ENCODE results near the gene APOE. TPM values are rescaled to one million over a fixed set of nuclear protein-coding genes. Genes with fewer than 3 reads are reported as not detected.

Gene APOE
- total and polyA plus RNA-seq, 2 of the 13 experiments (the other 11 are each of a cell fraction or from before 2014, with no cell fraction given), result 1,328 to 1,470 TPM

GRCh38 chr19:44890366-44891015 lies 15.1 kb upstream of the APOE start (continued):
- TF ChIP-seq ATF7 (IDR thresholded peaks at IDR 0.05), result peak; percentile 52; the same call in 1 of the 2 replicates
- TF ChIP-seq ATF7 (CRISPR knock-in tag; IDR thresholded peaks at IDR 0.05), result no peak
- TF ChIP-seq ZNF546 (CRISPR knock-in tag; conservative IDR thresholded peaks at IDR 0.05), result no peak
- no peak for TF ChIP-seq FOXA1 (IDR thresholded peaks at IDR 0.05)
- no peak for TF ChIP-seq FOXA1 (CRISPR knock-in tag; IDR thresholded peaks at IDR 0.05)
- TF ChIP-seq ZSCAN22 (CRISPR knock-in tag; IDR thresholded peaks at IDR 0.05), result no peak
- TF ChIP-seq ZNF816 (CRISPR knock-in tag; IDR thresholded peaks at IDR 0.05; ENCODE audit: borderline replicate concordance), result no peak
- TF ChIP-seq GABPA (IDR thresholded peaks at IDR 0.05; ENCODE audit: low read depth, low read length), result peak; percentile 52; the same call in 1 of the 2 replicates
- peak; percentile 93 for TF ChIP-seq GABPA (CRISPR knock-in tag; IDR thresholded peaks at IDR 0.05; ENCODE audit: low read depth)
- TF ChIP-seq MIER3 (CRISPR knock-in tag; IDR thresholded peaks at IDR 0.05; ENCODE audit: borderline replicate concordance), result peak; percentile 64; the same call in 1 of the 2 replicates
- TF ChIP-seq FOXC1 (CRISPR knock-in tag; IDR thresholded peaks at IDR 0.05; ENCODE audit: borderline replicate concordance), result peak; percentile 49; the same call in 1 of the 2 replicates
- no peak for TF ChIP-seq ZNF572 (CRISPR knock-in tag; IDR thresholded peaks at IDR 0.05)
- peak; percentile 19; the same call in 1 of the 2 replicates for TF ChIP-seq KMT2B (CRISPR knock-in tag; IDR thresholded peaks at IDR 0.05)
- TF ChIP-seq POLR2A (IDR thresholded peaks at IDR 0.05; ENCODE audit: insufficient read depth in 1 of 2, low read depth in 2 of 2, low read length in 2 of 2), result peak; percentile 79 to 88
- TF ChIP-seq ZNF276 (CRISPR knock-in tag; IDR thresholded peaks at IDR 0.05; ENCODE audit: low read depth), result no peak
- no peak for TF ChIP-seq SATB2 (CRISPR knock-in tag; IDR thresholded peaks at IDR 0.05)
- peak; percentile 96 for TF ChIP-seq IRF2 (CRISPR knock-in tag; IDR thresholded peaks at IDR 0.05)
- TF ChIP-seq SNRNP70 (IDR thresholded peaks at IDR 0.05; ENCODE audit: low read depth, low read length), result no peak
- TF ChIP-seq SP5 (CRISPR knock-in tag; IDR thresholded peaks at IDR 0.05; ENCODE audit: borderline replicate concordance, low read depth), result no peak; the same call in 1 of the 2 replicates
- no peak for TF ChIP-seq ZFP41 (CRISPR knock-in tag; IDR thresholded peaks at IDR 0.05; ENCODE audit: borderline replicate concordance)
- TF ChIP-seq RFX3 (CRISPR knock-in tag; IDR thresholded peaks at IDR 0.05), result no peak
- peak; percentile 49 for TF ChIP-seq ZFY (CRISPR knock-in tag; IDR thresholded peaks at IDR 0.05)
- TF ChIP-seq MBD4 (IDR thresholded peaks at IDR 0.05; ENCODE audit: borderline replicate concordance, low read length), result no peak
- TF ChIP-seq ZNF251 (CRISPR knock-in tag; IDR thresholded peaks at IDR 0.05), result no peak
- TF ChIP-seq ZNF713 (CRISPR knock-in tag; IDR thresholded peaks at IDR 0.05), result no peak
- TF ChIP-seq ZFP90 (CRISPR knock-in tag; IDR thresholded peaks at IDR 0.05; ENCODE audit: borderline replicate concordance), result no peak
- TF ChIP-seq HNF4G (IDR thresholded peaks at IDR 0.05; ENCODE audit: borderline replicate concordance, low read depth, low read length), result peak; percentile 26; the same call in 1 of the 2 replicates
- no peak for TF ChIP-seq HNF4G (CRISPR knock-in tag; IDR thresholded peaks at IDR 0.05; ENCODE audit: borderline replicate concordance, low read depth)
- no peak for TF ChIP-seq TOE1 (CRISPR knock-in tag; IDR thresholded peaks at IDR 0.05)

Measured in HepG2 (cell line).